Measurements from ENCODE around the gene BOC.

DNA sequence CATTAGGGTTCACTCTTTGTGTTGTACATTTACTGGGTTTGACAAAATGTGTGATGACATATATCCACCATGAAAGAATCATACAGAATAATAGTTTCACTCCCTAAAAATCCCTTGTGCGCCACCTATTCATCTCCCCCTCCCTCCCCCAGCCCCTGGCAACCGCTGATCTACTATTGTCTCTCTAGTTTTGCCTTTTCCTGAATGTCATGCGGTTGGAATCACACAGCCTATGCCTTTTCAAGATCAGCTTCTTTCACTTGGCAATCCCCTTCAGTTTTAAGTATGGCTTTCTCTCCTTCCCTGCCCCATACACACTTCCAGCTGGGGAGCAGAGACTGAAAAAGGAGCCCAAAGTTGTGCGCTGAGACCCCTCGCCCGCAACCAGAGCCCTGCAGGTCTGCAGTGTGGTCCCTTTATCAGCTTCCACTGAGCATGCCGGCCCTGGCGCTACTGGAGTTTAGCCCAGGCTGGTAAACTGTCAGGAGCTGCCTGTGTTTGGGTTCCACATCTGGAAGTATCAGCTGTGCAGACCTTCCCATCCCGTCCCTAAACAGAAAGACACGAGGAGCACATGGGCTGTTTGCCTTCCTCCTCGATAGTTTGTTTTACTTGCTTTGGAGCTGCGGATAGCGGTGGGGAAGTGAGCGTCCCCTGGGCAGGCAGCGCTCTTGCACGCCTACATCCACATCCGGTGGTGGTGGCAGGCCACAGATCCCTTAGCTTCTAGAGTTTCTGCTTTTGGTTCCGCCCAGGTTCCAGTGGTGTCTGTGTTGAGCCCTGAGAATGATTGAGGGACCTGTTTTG is 12.3 kb downstream of the BOC start:
- no peak for TF ChIP-seq EZH2 (IDR thresholded peaks at IDR 0.05; ENCODE audit: low read length, missing control alignments)
- TF ChIP-seq, protein P1, sequence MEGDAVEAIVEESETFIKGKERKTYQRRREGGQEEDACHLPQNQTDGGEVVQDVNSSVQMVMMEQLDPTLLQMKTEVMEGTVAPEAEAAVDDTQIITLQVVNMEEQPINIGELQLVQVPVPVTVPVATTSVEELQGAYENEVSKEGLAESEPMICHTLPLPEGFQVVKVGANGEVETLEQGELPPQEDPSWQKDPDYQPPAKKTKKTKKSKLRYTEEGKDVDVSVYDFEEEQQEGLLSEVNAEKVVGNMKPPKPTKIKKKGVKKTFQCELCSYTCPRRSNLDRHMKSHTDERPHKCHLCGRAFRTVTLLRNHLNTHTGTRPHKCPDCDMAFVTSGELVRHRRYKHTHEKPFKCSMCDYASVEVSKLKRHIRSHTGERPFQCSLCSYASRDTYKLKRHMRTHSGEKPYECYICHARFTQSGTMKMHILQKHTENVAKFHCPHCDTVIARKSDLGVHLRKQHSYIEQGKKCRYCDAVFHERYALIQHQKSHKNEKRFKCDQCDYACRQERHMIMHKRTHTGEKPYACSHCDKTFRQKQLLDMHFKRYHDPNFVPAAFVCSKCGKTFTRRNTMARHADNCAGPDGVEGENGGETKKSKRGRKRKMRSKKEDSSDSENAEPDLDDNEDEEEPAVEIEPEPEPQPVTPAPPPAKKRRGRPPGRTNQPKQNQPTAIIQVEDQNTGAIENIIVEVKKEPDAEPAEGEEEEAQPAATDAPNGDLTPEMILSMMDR (conservative IDR thresholded peaks at IDR 0.05 in 1 of 2, IDR thresholded peaks at IDR 0.05 in 1 of 2; ENCODE audit: low read depth in 1 of 2, low read length in 2 of 2): no peak

Measured in fibroblast of lung (primary cell).